ENCODE measurements around the gene ASAP2.

Gene ASAP2

GRCh38 chr2:9345997-9346396 lies 139.4 kb downstream of the ASAP2 start:
- no peak for TF ChIP-seq CTCF (IDR thresholded peaks at IDR 0.05; ENCODE audit: low read depth, low read length)
- H3K4me3 ChIP-seq (ENCODE audit: low read depth, low read length) = no peak overlapping the region

- no peak overlapping the region for H3K4me3 ChIP-seq (ENCODE audit: low read depth, low read length)
Observed at GRCh38 chr2:9346885-9347284, 140.3 kb downstream of the ASAP2 start.

GRCh38 chr2:9347411-9347881 lies 140.8 kb downstream of the ASAP2 start:
- no peak overlapping the region for H3K4me3 ChIP-seq (ENCODE audit: low read depth, low read length)
- no peak for TF ChIP-seq CTCF (IDR thresholded peaks at IDR 0.05; ENCODE audit: low read depth, low read length)

More at GRCh38 chr2:9346885-9347284, 140.3 kb downstream of the ASAP2 start:
- TF ChIP-seq CTCF (IDR thresholded peaks at IDR 0.05; ENCODE audit: low read depth, low read length) = no peak

- TF ChIP-seq CTCF (IDR thresholded peaks at IDR 0.05; ENCODE audit: low read depth, low read length) = no peak
- no peak overlapping the region for H3K4me3 ChIP-seq (ENCODE audit: low read depth, low read length)
Observed at GRCh38 chr2:9354318-9354717, 147.7 kb downstream of the ASAP2 start.

- TF ChIP-seq CTCF (IDR thresholded peaks at IDR 0.05; ENCODE audit: low read depth, low read length) = no peak
- no peak overlapping the region for H3K4me3 ChIP-seq (ENCODE audit: low read depth, low read length)
Observed at GRCh38 chr2:9355270-9355669, 148.7 kb downstream of the ASAP2 start.

GRCh38 chr2:9355716-9356115 lies 149.1 kb downstream of the ASAP2 start:
- no peak for TF ChIP-seq CTCF (IDR thresholded peaks at IDR 0.05; ENCODE audit: low read depth, low read length)
- H3K4me3 ChIP-seq (ENCODE audit: low read depth, low read length) = no peak overlapping the region

- no peak overlapping the region for H3K4me3 ChIP-seq (ENCODE audit: low read depth, low read length)
- TF ChIP-seq CTCF (IDR thresholded peaks at IDR 0.05; ENCODE audit: low read depth, low read length) = no peak
Observed at GRCh38 chr2:9356261-9356660, 149.6 kb downstream of the ASAP2 start.

Measured in WI38 (cell line).